GM19452 (cell line): ENCODE data around the gene PPP1R10.
A peak's percentile ranks its signal among the peaks of the same experiment; 100 is the strongest.
"Not testable (repeated sequence)": the region's sequence is repeated elsewhere in the genome, so short reads cannot be mapped to it uniquely, and the experiment has no call there.

Experiments
- ATAC-seq: cut with Tn5 transposase; IDR thresholded peaks from one replicate; pipeline ENCODE4 v1.9.1; 2021; ENCODE audit not compliant: unreplicated experiment

PPP1R10 gene

DNA sequence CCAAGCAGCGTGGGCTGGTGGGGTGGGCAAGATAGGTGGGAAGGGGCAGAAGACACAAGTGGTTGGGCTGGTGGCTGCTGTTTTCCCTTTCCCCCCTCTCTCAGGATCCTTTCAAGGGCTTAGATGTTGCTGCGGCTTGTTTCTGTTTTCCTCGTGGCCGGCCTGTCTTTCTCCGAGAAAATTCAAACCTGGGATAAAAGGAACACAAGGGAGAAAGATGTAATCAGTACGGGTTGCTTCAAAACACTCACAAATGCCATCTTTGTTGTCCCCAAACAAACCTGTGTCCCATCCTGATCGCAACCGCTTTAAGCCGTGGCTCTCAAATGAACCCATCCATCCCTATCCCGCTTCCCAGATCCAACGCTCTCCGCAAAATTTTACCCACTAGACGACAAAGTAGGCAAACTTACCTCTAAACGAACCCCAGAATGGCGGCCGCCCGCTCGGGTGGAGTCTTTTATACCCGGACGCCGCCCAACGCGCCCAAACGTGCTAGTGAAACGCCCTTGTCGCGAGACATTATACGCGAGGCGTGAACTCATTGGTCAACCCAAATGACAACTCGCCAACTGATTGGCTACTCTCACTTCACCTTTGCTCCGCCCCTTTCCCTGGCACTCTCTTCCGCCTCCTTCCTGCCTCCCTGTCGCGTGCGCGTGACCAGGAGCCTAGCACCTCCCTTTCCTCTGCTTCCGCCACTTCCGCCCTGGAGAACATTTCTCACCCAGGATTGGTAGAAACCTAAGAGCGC lies at the start of gene PPP1R10:
TSS of gene PPP1R10 (minus strand) at position 433 of the 754 bp plus-strand sequence. CDS start 7,299 bp downstream, outside the sequence.
- peak; percentile 73 for ATAC-seq

DNA sequence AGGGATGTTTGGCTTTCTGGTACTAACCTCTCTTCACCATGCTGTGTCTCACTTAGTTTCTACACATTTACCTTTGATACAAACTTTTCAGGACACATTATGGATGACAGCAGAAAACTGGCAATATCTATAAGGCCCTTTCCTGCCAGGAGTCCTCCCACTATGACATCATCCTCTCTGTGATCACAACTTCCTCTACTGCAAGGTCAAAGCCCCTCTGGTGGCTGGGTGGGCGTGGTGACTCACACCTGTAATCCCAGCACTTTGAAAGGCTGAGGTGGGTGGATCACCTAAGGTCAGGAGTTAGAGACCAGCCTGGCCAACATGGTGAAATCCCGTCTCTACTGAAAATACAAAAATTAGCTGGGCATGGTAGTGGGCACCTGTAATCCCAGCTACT lies 49.3 kb upstream of the PPP1R10 start:
- ATAC-seq: not testable (repeated sequence)

DNA sequence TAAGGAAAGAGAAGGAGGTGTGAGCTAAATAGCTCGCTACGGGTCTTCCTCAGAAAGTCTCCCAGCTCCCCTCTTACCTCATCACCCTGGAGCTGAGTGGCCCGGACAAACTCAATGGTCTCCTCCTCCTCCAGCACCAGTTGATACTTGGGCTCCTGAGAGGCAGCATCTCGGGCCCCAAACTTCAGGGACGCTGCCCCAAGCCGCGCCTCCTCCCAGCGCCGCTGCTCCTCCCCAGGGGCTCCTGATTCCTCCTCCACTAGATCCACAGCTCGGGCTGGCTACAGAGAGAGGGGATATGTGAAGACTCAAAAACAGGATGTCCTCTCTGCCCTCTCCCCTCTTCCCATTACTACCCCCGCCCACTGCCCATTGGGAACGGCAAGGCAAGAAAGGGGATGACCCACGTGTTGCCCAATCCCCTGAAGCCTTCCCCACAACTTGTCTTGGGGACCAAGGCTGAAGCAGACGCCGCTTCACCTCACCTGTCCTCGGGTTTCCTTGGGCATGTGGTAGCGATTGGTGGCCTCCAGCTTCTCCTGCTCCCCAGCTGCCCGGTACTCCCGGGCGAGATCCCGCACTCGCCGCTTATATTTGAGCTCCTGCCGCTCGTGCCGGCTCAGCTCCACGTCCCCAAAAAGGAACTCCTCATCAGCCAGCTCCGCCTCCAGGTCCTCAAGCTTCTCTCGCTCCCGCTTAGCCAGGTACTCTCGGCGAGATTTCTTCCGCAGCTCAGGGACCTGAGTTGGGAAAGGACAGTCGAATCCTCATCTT lies 48.1 kb upstream of the PPP1R10 start:
- no peak for ATAC-seq

DNA sequence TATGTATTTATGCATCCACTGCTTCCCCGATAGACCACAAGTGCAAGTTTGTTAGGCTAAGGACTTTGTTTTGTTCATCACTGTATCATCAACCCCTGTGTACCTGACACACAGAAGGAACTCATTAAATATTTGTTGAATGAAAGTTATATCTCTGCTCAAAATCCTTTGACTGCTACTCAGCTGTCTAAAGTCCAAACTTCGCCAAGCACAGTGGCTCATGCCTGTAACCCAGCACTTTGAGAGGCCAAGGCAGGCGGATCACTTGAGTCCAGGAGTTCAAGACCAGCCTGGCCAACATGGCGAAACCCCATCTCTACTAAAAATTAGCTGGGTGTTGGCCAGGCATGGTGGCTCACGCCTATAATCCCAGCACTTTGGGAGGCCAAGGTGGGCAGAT lies 40.9 kb upstream of the PPP1R10 start:
- not testable (repeated sequence) for ATAC-seq

DNA sequence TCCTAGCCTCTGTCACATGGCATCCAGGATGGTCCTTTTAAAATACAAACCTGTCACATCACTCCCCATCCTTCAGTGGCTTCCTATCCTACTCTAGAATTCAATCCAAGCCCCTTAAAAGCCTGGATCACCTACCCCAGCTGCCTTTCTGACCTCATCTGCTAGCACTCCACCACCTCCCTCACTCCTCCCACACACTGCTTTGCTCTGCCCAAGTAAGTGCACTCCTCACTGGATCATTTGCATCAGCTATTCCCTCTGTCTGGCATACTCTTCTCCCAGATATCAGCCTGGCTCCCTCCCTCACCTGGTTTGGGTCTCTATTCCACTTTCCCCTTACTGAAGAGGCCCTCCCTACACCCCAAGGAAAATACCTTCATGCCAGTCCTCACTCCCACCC lies 40.4 kb upstream of the PPP1R10 start:
- no peak for ATAC-seq

DNA sequence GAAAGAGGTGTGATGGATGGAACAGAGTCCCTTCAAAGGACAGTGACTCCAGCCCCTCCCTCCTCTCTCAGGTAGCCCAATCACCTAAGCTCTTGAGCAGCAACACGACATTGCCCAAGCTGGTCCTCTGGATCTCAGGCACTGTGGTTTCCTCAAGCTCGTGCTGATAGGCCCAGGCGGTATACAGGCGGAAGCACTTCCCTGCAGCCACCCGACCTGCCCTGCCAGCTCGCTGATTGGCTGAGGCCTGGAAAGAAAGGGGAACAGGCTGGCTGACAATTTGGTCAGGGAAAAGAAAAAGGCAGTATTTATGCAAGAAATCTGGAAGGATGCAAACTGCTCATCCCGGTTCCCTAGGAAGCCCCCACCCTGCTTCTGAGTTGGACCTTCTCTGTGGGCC lies 39.5 kb upstream of the PPP1R10 start:
- no peak for ATAC-seq

DNA sequence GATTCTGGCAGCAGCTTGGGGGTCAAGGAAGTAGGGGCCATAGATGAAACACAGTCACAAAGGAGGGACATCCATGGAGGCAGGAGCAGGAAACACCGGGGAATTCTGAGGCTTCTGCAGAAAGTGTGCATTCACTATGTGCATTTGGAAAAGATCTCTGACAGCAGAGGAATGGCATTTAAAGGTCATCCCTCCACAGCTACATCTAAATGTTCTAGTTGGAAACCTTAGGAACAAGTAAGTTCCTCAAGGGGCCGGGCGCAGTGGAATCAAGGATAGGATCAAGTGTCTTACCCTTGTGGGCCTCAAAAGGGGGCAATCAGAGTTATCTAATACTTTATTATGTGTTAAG lies 38.7 kb upstream of the PPP1R10 start:
- no peak for ATAC-seq

DNA sequence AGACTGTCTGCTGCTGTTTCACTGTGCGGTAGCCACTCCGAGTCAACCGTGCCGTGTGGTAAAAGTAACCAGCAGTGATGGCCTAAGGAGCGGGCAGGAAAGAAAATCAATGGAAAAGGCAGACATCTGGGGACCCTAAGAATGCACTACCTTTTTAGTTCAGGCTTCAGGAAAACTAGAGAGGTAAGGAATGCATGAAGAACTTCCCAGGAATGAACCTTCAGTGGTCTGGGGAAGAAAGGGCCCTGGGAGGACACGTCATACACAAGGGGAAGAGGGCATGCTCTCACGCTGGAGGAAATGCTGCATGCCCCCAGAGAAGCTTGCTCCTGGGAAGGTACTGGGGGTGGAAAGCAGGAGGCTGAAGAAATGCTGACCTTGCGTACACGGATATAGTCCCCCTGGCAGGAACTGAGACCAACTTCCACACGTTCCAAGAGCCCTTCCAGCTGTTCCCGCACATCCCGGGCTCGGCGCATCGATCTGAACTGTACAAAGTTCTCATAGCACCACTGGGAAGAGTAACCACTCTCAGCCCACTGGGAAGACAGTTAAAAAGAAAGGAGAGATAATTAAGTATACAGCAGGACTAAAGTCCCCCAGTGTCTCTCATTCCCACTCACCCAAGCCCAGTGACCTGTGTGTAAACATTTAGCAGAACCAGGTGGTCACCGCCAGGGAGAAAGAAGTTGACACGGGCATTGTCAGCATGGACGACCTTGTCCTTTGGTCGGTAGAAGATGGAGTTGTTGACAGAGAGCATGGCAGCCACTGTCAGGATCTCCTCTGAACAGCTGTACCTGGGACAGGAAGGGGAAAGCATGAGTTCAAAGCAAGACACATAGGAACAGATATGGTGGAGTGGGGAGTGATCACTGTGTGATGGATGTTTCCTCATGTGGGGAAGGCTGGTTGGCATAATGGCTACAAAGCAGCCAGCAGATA lies 38.0 kb upstream of the PPP1R10 start:
- no peak for ATAC-seq

DNA sequence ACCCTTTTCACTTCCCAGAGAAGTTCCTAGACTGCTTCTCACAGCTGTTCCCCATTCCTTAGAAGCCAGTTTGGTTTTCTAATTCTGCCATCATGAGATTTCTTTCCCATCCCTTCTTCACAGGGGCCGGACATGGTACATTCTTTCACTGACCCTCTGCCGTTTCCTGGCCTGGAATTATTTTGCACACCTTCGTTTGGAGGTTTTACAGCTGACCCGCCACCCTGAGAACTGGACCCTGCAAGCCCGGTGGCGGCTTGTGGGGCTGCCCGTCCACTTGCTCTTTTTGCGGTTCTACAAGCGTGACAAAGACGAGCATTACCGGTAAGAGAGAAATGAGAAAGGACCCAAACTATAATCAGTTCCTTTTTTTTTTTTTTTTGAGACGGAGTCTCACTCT lies 34.1 kb upstream of the PPP1R10 start:
- ATAC-seq: no peak

DNA sequence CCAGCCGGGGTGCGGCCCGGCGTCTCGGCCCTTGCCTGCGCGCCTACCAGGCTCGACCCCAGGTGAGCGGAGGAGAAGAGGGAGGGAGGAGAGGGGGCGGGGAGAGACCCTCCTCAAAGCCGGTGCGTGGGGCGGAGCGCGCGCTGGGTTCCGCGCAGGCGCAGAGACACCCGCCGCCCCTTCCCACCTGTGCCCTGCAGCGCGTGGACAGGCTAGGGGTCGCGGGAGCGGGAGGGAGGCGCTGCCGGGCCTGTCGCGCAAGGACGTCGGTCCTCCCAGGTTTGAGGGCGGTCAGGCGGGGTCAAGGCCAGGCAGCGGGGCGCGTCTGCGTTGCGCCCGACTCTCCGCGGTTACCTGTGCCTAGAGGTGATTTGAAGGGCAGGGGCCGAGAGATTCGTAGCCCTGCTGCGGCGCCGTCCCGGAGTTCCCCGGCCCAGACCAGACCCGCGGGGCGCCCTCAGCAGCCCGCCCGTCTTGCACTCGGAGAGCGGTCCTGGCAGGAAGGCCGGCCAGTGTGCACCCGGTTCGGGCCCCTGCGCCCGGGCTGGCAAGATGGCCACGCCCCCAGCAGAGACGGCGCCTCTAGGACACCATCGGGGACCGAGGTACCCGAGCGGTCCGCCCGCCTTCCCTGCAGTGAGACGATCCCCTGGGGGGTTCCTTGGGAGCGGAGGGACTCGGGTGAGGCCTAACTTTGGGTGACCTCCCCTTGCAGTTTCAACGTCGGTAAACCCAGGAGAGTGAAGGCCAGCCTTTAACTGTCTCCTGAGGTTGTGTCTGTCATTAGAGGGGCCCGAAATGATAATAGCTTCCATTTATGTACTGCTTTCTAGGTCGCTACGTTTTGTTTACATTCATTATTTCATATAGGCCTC lies 30.4 kb upstream of the PPP1R10 start:
- ATAC-seq: no peak

DNA sequence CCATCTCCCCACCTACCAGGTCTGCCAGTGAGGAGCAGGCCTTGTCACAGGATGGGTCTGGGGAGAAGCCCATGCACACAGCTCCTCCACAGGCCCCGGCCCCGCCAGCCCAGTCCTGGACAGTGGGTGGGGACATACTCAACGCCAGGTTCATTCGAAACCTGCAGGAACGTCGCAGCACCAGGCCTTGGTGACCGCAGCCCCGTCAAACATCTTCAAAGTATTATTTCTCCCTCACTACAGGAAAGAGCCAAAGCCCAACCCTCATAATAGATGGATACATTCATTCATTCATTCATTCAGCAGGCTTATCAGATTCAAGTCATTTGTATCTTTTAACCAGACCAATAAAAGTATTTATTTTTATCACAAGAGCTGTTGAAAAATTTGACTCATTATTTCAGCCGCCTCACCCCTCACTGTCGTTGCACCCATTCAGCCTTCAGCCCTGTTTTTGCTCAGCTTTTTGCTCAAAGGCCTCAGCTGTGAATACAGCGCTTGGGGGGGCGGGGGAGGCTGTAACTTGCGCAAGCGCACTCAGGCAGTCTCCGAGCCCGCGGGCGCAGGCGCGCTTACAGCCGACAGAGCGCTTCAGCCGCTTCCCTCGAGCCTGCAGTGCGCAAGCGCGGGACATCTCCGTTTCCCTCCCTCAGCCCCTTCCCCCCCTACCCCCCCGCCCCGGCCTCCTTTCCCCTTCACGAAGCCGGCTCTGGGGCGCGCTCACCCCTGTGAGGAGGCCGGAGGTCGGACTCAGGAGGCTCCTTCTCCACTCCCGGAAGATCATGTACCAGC lies 29.6 kb upstream of the PPP1R10 start, which contains the start of gene C6orf136:
TSS of gene C6orf136 (plus strand) at position 684 of the 792 bp plus-strand sequence. CDS start at position 783, 99 bp downstream.
- no peak for ATAC-seq

DNA sequence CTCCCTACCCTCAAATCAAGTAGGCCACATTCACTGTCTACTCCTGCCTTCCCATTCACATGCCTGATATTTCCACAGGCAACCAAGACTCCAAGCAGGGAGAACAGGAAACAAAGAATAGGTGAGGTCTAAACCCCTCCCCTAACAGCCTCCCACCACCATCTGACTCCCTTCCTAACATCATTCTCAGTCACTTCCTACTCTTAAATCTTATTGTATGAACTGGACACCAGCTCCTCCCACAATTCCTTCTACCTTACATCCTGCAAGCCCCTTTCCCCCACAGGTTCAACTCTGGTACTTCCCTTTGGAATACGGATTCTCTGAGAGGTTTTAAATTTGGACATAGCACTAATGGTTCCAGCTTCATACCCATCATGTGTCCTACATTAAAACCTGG lies 28.9 kb upstream of the PPP1R10 start:
- ATAC-seq: no peak

DNA sequence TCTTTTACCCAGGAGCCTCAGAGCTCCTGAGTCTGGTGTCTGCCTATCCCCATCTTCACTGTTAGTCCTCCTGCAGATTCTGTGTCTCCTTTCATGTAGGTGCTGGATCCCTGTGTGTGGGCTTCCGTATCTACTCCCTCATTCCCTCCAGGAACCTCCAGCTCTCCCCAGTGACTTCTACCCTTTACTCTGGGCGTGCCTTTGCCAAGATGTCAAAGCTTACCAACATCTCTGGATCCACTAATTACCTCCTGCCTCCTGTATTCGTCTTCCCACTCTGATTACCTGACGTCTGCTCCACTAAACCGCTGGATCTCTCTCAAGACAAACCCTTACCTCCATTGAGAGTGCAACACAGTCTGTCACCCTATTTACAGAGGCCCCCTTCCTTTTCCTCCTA lies 27.7 kb upstream of the PPP1R10 start:
- ATAC-seq: no peak

DNA sequence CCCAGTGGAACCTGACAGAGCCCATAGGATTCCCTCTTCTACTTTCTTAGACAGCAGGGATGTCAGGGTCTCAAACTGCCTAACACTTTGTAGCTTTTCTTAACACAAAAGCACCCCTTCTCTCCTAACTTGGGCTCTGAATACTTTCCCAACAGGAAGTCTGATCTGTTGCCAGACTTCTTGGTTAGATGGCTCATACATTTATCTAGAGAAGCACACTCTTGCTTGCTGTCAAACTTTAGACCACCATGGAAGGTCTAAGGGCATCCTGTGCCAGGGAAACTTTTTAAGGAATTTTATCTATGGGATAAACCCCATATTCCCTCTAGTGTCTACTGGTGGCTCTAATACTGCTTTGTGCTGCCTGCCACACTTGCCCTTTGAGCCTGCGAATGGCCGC lies 26.6 kb upstream of the PPP1R10 start:
- no peak for ATAC-seq

DNA sequence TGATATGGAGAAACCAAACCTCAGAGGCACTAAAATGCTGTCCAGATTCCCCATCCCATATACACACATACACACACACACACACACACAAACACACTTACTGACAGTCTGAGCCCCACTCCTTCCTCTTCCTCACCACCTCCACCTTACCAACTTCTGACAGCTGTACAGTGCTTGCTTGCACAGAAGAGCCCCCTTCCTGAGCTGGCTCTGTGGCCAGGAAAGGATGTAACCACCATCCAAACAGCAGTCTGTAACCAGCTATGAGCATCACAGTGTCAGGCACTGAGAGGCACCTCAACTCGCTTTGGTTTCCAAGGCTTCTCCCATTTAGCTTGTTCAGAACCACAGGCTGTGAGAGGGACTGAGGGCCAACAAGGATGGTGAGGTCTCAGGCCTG lies 24.0 kb upstream of the PPP1R10 start:
- no peak for ATAC-seq

DNA sequence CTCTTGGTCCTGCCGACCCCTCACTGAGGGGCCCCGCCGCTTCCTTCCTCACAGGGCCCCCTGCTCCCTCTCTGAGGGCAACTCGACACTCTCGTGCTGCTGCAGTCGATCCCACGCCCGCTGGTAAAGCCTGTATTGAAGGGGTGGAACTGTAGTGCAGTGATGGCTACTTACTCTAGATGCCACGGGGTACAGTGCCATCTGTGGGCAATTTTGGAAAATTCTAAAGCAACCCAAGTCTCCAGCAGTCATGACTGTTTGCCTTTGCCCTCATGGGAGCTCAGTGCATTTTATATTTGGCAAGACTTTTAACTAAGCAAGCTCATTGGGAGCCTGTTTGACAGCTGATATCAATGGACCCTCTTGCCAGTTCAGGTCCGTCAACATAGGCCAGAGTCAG lies 23.4 kb upstream of the PPP1R10 start:
- no peak for ATAC-seq

DNA sequence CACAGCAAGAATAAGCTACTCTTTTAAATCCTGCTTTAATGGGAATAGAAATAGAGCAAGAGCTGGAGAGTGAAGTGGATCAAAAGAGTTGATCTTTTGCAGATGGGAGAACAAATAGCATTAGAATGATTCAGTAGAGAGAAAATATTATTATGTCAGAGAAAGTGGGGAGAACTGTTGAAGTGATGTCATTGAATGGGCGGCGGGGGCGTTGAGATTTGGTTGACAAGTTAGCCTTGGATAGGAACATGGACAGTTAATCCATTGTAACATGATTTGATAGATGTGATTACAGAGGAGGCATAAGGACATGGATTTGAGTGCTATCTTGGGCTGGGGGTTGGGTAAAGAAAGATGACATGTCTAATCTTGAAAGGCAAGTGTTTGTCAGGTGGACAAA lies 18.8 kb upstream of the PPP1R10 start:
- ATAC-seq: no peak

DNA sequence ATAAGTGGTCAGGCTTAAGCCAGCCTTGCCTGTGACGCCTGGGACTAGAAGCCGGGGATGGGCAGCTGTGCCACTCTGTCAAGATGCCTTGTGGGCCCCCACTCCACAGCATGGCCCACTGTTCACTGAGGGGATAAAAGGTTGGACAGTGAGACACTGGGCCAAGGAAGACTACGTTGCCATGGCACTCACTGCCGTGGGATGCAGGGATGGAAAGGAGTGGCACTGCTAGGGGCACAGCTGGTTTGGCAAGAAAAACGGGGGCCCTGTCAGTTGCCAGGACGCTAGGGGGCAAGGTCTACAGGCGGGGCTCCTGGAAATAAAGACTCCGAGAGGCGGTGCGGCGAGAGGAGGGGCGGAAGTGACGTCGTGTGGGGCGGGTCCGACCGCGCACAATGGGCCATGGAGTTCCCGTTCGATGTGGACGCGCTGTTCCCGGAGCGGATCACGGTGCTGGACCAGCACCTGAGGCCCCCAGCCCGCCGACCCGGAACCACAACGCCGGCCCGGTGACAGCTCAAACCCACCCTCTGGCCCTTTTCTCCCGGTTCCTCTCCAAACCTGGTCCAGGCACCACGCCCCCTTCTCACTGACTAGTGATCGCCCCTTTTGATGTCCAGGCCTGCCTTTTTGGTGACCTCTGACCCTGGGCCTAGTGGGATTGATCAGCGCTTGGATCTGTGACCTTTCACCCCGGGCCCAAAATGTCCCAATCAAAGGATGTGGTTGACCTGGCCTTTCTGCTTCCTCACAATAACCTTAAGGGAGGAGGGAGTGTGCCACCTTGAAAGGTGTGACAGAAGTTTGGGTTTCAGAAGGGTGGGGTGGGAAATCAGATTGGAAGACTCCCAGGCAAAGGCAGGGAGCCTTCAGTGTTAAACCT lies 9.7 kb upstream of the PPP1R10 start, which contains the start of gene ATAT1:
TSS of gene ATAT1 (plus strand) at position 391 of the 883 bp plus-strand sequence.
- peak; percentile 80 for ATAC-seq
